A549 (cell line): Measurements from ENCODE around the gene MYO1B. TPM values are rescaled to one million over a fixed set of nuclear protein-coding genes. Genes with fewer than 3 reads are reported as not detected.

ENCODE experiments used
- ATAC-seq, 2 experiments: fragments of 200-7000 bp in 1 of 2; fragments of >200 bp in 1 of 2; cut with Nextera tagmentation in 1 of 2; cut with Tn5 transposase in 1 of 2; 3 replicates each; pipeline versions ENCODE4 v1.8.0 to v1.9.1; 2018 to 2020; ENCODE audit warnings: mild to moderate bottlenecking in 1 of 2, moderate library complexity in 1 of 2
- CTCF ChIA-PET: fragments of 300-600 bp; sonication (Branson Sonifier 250); formaldehyde crosslinking; extraction: SDS; loops from one replicate; lab custom pipeline; 2021; ENCODE audit warnings: antibody characterized with exemption, inconsistent platforms; lab: Yijun Ruan, JAX
- POLR2A ChIA-PET: fragments of 350-600 bp; formaldehyde crosslinking; extraction: SDS; loops from one replicate; lab custom pipeline; 2021; ENCODE audit warnings: antibody characterized with exemption, inconsistent platforms; lab: Yijun Ruan, JAX
- DNase-seq, 2 experiments: peaks; one replicate each; pipeline versions ENCODE4 v3.0.0 to v3.0.0-alpha.2; 2011 to 2016; ENCODE audit warnings: low read depth in 1 of 2, low spot score in 1 of 2
- FAIRE-seq: peaks from 2 replicates; lab custom pipeline; 2011; peaks lifted over from hg19 to GRCh38; lab: Jason Lieb, UNC
- H3K27ac ChIP-seq, 2 experiments: fragments of >200 bp; sonication (Bioruptor Twin); formaldehyde crosslinking; 3 replicates each; pipeline ENCODE4 v1.5.1; 2016 to 2017
- H3K4me1 ChIP-seq: fragments of >200 bp; sonication (Bioruptor Twin); formaldehyde crosslinking; 3 replicates; pipeline ENCODE4 v1.6.1; 2016
- H3K4me2 ChIP-seq: fragments of >200 bp; sonication (Bioruptor Twin); formaldehyde crosslinking; 3 replicates; pipeline ENCODE4 v1.6.1; 2016
- H3K4me3 ChIP-seq: fragments of >200 bp; sonication (Bioruptor Twin); formaldehyde crosslinking; 3 replicates; pipeline ENCODE4 v1.5.1; 2016
- H3K9me3 ChIP-seq: fragments of >200 bp; sonication (Bioruptor Twin); formaldehyde crosslinking; 3 replicates; pipeline ENCODE4 v1.6.1; 2016
- ATOH8 ChIP-seq: fragments of 250-450 bp; sonication (Bioruptor Pico); IDR thresholded peaks from 2 replicates; pipeline ENCODE4 v1.5.0; 2020; ENCODE audit warnings: low read depth, mild to moderate bottlenecking, moderate library complexity
- BHLHE40 ChIP-seq: IDR thresholded peaks from 2 replicates; pipeline ENCODE4 v1.6.1; 2012; ENCODE audit warnings: low read depth, low read length, inconsistent platforms
- CBX2 ChIP-seq: fragments of 200-600 bp; sonication (generic); IDR thresholded peaks from 2 replicates; pipeline ENCODE4 v1.6.1; 2016; ENCODE audit warnings: low read depth, mild to moderate bottlenecking, borderline replicate concordance
- CHD2 ChIP-seq: fragments of 150-350 bp; IDR thresholded peaks from 2 replicates; pipeline ENCODE4 v1.6.1; 2014; ENCODE audit warnings: low read length; ENCODE audit not compliant: partially characterized antibody
- FOSB ChIP-seq: fragments of 250-450 bp; sonication (Bioruptor Pico); IDR thresholded peaks from 2 replicates; pipeline ENCODE4 v1.5.0; 2020; ENCODE audit warnings: mild to moderate bottlenecking, moderate library complexity
- GATA3 ChIP-seq: IDR thresholded peaks from 2 replicates; pipeline ENCODE4 v1.6.1; 2012; ENCODE audit warnings: borderline replicate concordance
- HES2 ChIP-seq: fragments of >200 bp; sonication (Bioruptor Twin); formaldehyde crosslinking; IDR thresholded peaks from 2 replicates; pipeline ENCODE4 v1.6.1; 2016
- HOXA7 ChIP-seq: fragments of 250-450 bp; sonication (Bioruptor Pico); IDR thresholded peaks from 2 replicates; pipeline ENCODE4 v1.5.0; 2020; ENCODE audit warnings: mild to moderate bottlenecking, moderate library complexity
- HOXB13 ChIP-seq: fragments of 250-450 bp; sonication (Bioruptor Pico); IDR thresholded peaks from 2 replicates; pipeline ENCODE4 v1.5.0; 2020; ENCODE audit warnings: low read depth, mild to moderate bottlenecking, moderate library complexity
- JUNB ChIP-seq: fragments of >200 bp; sonication (Bioruptor Twin); formaldehyde crosslinking; IDR thresholded peaks from 2 replicates; pipeline ENCODE4 v1.6.1; 2016
- KDM1A ChIP-seq: fragments of 200-600 bp; sonication (generic); IDR thresholded peaks from 2 replicates; pipeline ENCODE4 v1.6.1; 2016; ENCODE audit warnings: low read depth, mild to moderate bottlenecking
- KDM5A ChIP-seq: fragments of 200-600 bp; sonication (generic); IDR thresholded peaks from 2 replicates; pipeline ENCODE4 v1.6.1; 2016; ENCODE audit warnings: antibody characterized with exemption, mild to moderate bottlenecking
- MAX ChIP-seq: IDR thresholded peaks from 2 replicates; pipeline ENCODE4 v1.6.1; 2012
- POLR2A ChIP-seq: IDR thresholded peaks from 2 replicates; pipeline ENCODE4 v1.6.1; 2012; ENCODE audit warnings: mild to moderate bottlenecking, low read length
- RCOR1 ChIP-seq: fragments of 150-350 bp; IDR thresholded peaks from 2 replicates; pipeline ENCODE4 v1.6.1; 2014; ENCODE audit warnings: antibody characterized with exemption, low read length, low read depth
- SREBF2 ChIP-seq: fragments of 450-650 bp; IDR thresholded peaks from 2 replicates; pipeline ENCODE4 v1.6.1; 2014; ENCODE audit warnings: mild to moderate bottlenecking, moderate library complexity
- TP53 ChIP-seq: fragments of 250-450 bp; sonication (Bioruptor Pico); IDR thresholded peaks from 2 replicates; pipeline ENCODE4 v1.5.0; 2021; ENCODE audit warnings: mild to moderate bottlenecking, moderate library complexity
- ZNF302 ChIP-seq: fragments of 250-450 bp; sonication (Bioruptor Pico); IDR thresholded peaks from 2 replicates; pipeline ENCODE4 v1.9.0; 2021; ENCODE audit warnings: inconsistent platforms, mild to moderate bottlenecking, moderate library complexity
- WGBS: methylation state at CpG from one replicate; pipeline ENCODE4 v1.1.6; 2017; ENCODE audit errors: missing lambda C conversion rate; 5-methylcytosine and 5-hydroxymethylcytosine counted together
- polyA plus RNA-seq, 4 experiments: library from polyadenylated mRNA; depleted of rRNA in 3 of 4; stranded (reverse); fragments of >200 nt; fragmentation: RNase III in 1 of 4; extraction: RNeasy Plus Mini Kit Qiagen cat#74134 plus additional on column Dnase treatment in 1 of 4; gene quantifications; 2 replicates in 3 of 4; 3 replicates in 1 of 4; pipeline ENCODE4 v1.2.3, GENCODE V29; 2011 to 2017
- TF ChIP-seq, protein P1 (sequence below): IDR thresholded peaks from 2 replicates; pipeline ENCODE4 v1.6.1; 2012
- TF ChIP-seq, protein P2 (sequence below): fragments of 200-600 bp; sonication (generic); IDR thresholded peaks from 2 replicates; pipeline ENCODE4 v1.6.1; 2016; ENCODE audit warnings: antibody characterized with exemption, mild to moderate bottlenecking, moderate library complexity
- TF ChIP-seq, protein P3 (sequence below): IDR thresholded peaks from 2 replicates; pipeline ENCODE4 v1.6.1; 2012; ENCODE audit warnings: low read depth, borderline replicate concordance

MYO1B gene
- polyA plus RNA-seq, 2 of the 4 experiments (the other 2 are of a cell fraction), result 77.7 to 159 TPM

- no peak for TF ChIP-seq HOXB13 (CRISPR knock-in tag)
- TF ChIP-seq, protein P1, sequence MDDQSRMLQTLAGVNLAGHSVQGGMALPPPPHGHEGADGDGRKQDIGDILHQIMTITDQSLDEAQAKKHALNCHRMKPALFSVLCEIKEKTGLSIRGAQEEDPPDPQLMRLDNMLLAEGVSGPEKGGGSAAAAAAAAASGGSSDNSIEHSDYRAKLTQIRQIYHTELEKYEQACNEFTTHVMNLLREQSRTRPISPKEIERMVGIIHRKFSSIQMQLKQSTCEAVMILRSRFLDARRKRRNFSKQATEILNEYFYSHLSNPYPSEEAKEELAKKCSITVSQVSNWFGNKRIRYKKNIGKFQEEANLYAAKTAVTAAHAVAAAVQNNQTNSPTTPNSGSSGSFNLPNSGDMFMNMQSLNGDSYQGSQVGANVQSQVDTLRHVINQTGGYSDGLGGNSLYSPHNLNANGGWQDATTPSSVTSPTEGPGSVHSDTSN, result no peak
- Histone ChIP-seq H3K4me1 (peaks cover 16% of the 10 kb centered on the region), H3K9me3 (0 out of 3 replicates have a peak, but pooled peaks cover 3% of the 10 kb centered on the region), H3K4me2 (no peak overlapping the region), H3K27ac (no peak overlapping the region), H3K4me3 (no peak overlapping the region)
- ATAC-seq, result no peak
- ChIA-PET POLR2A (no interaction called here), CTCF (interaction anchor here (1.3 to 1.6 kb wide), 4 partner anchors 11 to 191 kb away, joined by 3 to 5 read pairs (median 4); no protein-coding TSS in a partner anchor)
- no peak for DNase-seq
- FAIRE-seq, result no peak
- WGBS, result 86% methylated on average over 1 of the region's 1 CpG
Observed at GRCh38 chr2:191243154-191243553, 2.0 kb upstream of the MYO1B start.

GRCh38 chr2:191244350-191244749 lies 854 bp upstream of the MYO1B start:
- peaks cover 28% of the 10 kb centered on the region for H3K4me1 ChIP-seq
- 0 out of 3 replicates have a peak, but pooled peaks cover 3% of the 10 kb centered on the region for H3K9me3 ChIP-seq
- DNase-seq (no peak), FAIRE-seq (no peak)
- CTCF ChIA-PET, result interaction anchor here (1.3 to 1.6 kb wide), 2 partner anchors 12 to 26 kb away, joined by 3 read pairs; no protein-coding TSS in a partner anchor
- peak overlapping the region; percentile 93 for H3K4me2 ChIP-seq
- H3K27ac ChIP-seq, result peak overlapping the region; percentile 89 to 93
- POLR2A ChIA-PET, result no interaction called here
- 92% methylated on average over 2 of the region's 2 CpGs for WGBS
- no peak for TF ChIP-seq JUNB
- TF ChIP-seq POLR2A, result no peak
- TF ChIP-seq HOXA7 (CRISPR knock-in tag), result no peak
- no peak for TF ChIP-seq KDM1A
- TF ChIP-seq CBX2, result no peak
- TF ChIP-seq TP53 (CRISPR knock-in tag), result no peak
- TF ChIP-seq RCOR1, result no peak
- TF ChIP-seq CHD2, result no peak
- TF ChIP-seq FOSB, result no peak
- TF ChIP-seq, protein P2, sequence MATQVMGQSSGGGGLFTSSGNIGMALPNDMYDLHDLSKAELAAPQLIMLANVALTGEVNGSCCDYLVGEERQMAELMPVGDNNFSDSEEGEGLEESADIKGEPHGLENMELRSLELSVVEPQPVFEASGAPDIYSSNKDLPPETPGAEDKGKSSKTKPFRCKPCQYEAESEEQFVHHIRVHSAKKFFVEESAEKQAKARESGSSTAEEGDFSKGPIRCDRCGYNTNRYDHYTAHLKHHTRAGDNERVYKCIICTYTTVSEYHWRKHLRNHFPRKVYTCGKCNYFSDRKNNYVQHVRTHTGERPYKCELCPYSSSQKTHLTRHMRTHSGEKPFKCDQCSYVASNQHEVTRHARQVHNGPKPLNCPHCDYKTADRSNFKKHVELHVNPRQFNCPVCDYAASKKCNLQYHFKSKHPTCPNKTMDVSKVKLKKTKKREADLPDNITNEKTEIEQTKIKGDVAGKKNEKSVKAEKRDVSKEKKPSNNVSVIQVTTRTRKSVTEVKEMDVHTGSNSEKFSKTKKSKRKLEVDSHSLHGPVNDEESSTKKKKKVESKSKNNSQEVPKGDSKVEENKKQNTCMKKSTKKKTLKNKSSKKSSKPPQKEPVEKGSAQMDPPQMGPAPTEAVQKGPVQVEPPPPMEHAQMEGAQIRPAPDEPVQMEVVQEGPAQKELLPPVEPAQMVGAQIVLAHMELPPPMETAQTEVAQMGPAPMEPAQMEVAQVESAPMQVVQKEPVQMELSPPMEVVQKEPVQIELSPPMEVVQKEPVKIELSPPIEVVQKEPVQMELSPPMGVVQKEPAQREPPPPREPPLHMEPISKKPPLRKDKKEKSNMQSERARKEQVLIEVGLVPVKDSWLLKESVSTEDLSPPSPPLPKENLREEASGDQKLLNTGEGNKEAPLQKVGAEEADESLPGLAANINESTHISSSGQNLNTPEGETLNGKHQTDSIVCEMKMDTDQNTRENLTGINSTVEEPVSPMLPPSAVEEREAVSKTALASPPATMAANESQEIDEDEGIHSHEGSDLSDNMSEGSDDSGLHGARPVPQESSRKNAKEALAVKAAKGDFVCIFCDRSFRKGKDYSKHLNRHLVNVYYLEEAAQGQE, result no peak
- TF ChIP-seq SREBF2, result no peak
- TF ChIP-seq, all 56 proteins: peak for 0
- peak overlapping the region; percentile 94; the same call in 2 of the 3 replicates for H3K4me3 ChIP-seq
- ATAC-seq, result no peak

GRCh38 chr2:191245869-191246531 lies 796 bp downstream of the MYO1B start:
- Histone ChIP-seq H3K9me3 (0 out of 3 replicates have a peak, but pooled peaks cover 3% of the 10 kb centered on the region), H3K4me2 (peak overlapping the region; percentile 93), H3K27ac (peak overlapping the region; percentile 89 to 93), H3K4me3 (peak overlapping the region; percentile 94), H3K4me1 (peaks cover 45% of the 10 kb centered on the region)
- ChIA-PET POLR2A (interaction anchor here (1.1 to 1.5 kb wide), 3 partner anchors 28 to 74 kb away, joined by 3 to 6 read pairs (median 5); no protein-coding TSS in a partner anchor), CTCF (interaction anchor here (0.7 to 3.7 kb wide), 14 partner anchors 9 to 301 kb away, joined by 3 to 25 read pairs (median 3); no protein-coding TSS in a partner anchor)
- DNase-seq (peak; percentile 61 to 71), ATAC-seq (peak; percentile 67 to 73), FAIRE-seq (no peak)
- WGBS, result under 1% methylated on average over 22 of the region's 34 CpGs
- TF ChIP-seq KDM5A (no peak), BHLHE40 (peak; percentile 64), ATOH8 (CRISPR knock-in tag) (no peak), KDM1A (no peak), GATA3 (peak; percentile 30), ZNF302 (CRISPR knock-in tag) (no peak), MAX (peak; percentile 69), HES2 (no peak)
- TF ChIP-seq, protein P2, result no peak
- TF ChIP-seq, protein P3, sequence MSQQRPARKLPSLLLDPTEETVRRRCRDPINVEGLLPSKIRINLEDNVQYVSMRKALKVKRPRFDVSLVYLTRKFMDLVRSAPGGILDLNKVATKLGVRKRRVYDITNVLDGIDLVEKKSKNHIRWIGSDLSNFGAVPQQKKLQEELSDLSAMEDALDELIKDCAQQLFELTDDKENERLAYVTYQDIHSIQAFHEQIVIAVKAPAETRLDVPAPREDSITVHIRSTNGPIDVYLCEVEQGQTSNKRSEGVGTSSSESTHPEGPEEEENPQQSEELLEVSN, result peak; percentile 20
